ENCODE data around the gene ARL10.

DNA sequence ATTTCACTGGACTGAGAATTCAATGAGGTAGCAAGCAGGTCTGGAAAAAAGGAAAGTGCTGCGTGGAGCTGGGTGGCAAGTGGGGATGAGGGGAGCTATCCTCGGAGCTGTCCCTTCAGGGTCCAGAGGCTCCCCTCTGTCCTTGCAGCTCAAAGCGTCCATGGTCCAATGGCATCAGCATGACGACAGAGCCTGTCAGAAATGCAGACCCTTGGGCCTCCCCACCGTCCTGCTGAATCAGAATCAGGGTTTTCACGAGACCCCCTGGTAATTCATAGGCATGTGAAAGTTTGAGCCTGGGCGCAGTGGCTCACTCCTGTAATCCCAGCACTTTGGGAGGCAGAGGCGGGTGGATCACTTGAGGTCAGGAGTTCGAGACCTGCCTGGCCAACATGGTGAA lies 28.8 kb downstream of the ARL10 start:
- TF ChIP-seq, protein P1, sequence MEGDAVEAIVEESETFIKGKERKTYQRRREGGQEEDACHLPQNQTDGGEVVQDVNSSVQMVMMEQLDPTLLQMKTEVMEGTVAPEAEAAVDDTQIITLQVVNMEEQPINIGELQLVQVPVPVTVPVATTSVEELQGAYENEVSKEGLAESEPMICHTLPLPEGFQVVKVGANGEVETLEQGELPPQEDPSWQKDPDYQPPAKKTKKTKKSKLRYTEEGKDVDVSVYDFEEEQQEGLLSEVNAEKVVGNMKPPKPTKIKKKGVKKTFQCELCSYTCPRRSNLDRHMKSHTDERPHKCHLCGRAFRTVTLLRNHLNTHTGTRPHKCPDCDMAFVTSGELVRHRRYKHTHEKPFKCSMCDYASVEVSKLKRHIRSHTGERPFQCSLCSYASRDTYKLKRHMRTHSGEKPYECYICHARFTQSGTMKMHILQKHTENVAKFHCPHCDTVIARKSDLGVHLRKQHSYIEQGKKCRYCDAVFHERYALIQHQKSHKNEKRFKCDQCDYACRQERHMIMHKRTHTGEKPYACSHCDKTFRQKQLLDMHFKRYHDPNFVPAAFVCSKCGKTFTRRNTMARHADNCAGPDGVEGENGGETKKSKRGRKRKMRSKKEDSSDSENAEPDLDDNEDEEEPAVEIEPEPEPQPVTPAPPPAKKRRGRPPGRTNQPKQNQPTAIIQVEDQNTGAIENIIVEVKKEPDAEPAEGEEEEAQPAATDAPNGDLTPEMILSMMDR (IDR thresholded peaks at IDR 0.05), result no peak
- TF ChIP-seq POLR2A (IDR thresholded peaks at IDR 0.05), result no peak
